PFSK-1 (cell line): ENCODE measurements around the gene NLRP14.

Experiments used
- FOXP2 ChIP-seq: optimal IDR thresholded peaks from 2 replicates; pipeline ENCODE3; 2011; ENCODE audit warnings: borderline replicate concordance, control low read depth, inconsistent platforms; ENCODE audit not compliant: insufficient read depth; ENCODE audit errors: extremely low read length, extremely low read depth
- POLR2AphosphoS5 ChIP-seq: IDR thresholded peaks from 2 replicates; pipeline ENCODE4 v1.6.1; 2012; ENCODE audit warnings: low read depth, mild to moderate bottlenecking, control low read depth, low read length, moderate library complexity
- SIN3A ChIP-seq: IDR thresholded peaks from 2 replicates; pipeline ENCODE4 v1.6.1; 2012; ENCODE audit warnings: mild to moderate bottlenecking, low read length, moderate library complexity, borderline replicate concordance; ENCODE audit not compliant: insufficient read depth
- TAF1 ChIP-seq: IDR thresholded peaks from 2 replicates; pipeline ENCODE4 v1.6.1; 2012; ENCODE audit warnings: low read length, control low read depth, borderline replicate concordance; ENCODE audit not compliant: insufficient read depth
- TF ChIP-seq, protein P1 (sequence below), 2 experiments: IDR thresholded peaks; 2 replicates each; pipeline versions ENCODE4 v1.6.1 to v1.8.0; 2011 to 2012; ENCODE audit warnings: low read depth in 2 of 2, low read length in 2 of 2, control low read depth in 1 of 2, inconsistent platforms in 1 of 2, mild to moderate bottlenecking in 1 of 2, moderate library complexity in 1 of 2; ENCODE audit not compliant: insufficient read depth in 1 of 2

NLRP14 gene

DNA sequence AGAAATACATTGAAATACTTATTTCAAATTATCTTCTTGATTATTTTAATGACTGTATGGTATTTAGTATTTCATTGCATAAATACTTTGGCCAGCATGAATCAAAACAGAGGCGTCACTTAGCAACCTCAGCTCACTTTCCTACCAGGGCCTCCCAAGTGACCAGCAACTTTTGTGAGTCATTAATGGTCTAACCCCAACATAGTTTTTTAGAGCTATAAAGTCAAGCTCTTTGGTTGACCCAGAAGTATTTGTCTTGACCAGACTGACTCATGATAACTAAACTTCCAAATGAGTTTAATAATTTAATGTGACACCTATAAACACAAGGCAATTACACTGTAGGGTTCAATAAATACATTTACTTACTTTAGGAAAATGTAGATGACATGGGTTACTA is 40.6 kb downstream of the NLRP14 start:
- TF ChIP-seq POLR2AphosphoS5: no peak
- TF ChIP-seq SIN3A: no peak
- TF ChIP-seq, protein P1, sequence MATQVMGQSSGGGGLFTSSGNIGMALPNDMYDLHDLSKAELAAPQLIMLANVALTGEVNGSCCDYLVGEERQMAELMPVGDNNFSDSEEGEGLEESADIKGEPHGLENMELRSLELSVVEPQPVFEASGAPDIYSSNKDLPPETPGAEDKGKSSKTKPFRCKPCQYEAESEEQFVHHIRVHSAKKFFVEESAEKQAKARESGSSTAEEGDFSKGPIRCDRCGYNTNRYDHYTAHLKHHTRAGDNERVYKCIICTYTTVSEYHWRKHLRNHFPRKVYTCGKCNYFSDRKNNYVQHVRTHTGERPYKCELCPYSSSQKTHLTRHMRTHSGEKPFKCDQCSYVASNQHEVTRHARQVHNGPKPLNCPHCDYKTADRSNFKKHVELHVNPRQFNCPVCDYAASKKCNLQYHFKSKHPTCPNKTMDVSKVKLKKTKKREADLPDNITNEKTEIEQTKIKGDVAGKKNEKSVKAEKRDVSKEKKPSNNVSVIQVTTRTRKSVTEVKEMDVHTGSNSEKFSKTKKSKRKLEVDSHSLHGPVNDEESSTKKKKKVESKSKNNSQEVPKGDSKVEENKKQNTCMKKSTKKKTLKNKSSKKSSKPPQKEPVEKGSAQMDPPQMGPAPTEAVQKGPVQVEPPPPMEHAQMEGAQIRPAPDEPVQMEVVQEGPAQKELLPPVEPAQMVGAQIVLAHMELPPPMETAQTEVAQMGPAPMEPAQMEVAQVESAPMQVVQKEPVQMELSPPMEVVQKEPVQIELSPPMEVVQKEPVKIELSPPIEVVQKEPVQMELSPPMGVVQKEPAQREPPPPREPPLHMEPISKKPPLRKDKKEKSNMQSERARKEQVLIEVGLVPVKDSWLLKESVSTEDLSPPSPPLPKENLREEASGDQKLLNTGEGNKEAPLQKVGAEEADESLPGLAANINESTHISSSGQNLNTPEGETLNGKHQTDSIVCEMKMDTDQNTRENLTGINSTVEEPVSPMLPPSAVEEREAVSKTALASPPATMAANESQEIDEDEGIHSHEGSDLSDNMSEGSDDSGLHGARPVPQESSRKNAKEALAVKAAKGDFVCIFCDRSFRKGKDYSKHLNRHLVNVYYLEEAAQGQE (IDR thresholded peaks at IDR 0.05; ENCODE audit: insufficient read depth in 1 of 2, low read depth in 2 of 2, low read length in 2 of 2): no peak
- no peak for TF ChIP-seq TAF1
- no peak for TF ChIP-seq FOXP2

DNA sequence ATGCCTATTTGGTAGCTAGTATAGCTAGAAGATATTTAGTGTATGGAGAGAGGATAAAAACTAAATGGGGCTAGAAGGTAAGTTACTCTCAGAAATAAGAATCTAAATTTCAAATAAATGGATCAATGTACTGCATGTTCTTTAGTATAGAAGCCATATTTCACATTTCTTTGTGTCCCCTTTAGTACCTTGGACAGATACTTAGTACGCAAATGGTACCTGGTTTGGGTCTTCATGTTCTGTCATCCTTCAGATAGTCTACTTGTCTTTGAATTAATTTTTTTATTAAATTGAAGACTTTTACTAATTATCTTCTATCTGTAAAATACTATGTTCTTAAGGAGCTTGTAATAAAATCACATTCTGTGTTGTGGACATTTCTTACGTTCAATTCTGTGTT is 42.3 kb downstream of the NLRP14 start:
- TF ChIP-seq, protein P1 (IDR thresholded peaks at IDR 0.05; ENCODE audit: insufficient read depth in 1 of 2, low read depth in 2 of 2, low read length in 2 of 2): peak in 1 of 2 experiments; percentile 5; a peak in 1 of 4 replicates
- no peak for TF ChIP-seq FOXP2

DNA sequence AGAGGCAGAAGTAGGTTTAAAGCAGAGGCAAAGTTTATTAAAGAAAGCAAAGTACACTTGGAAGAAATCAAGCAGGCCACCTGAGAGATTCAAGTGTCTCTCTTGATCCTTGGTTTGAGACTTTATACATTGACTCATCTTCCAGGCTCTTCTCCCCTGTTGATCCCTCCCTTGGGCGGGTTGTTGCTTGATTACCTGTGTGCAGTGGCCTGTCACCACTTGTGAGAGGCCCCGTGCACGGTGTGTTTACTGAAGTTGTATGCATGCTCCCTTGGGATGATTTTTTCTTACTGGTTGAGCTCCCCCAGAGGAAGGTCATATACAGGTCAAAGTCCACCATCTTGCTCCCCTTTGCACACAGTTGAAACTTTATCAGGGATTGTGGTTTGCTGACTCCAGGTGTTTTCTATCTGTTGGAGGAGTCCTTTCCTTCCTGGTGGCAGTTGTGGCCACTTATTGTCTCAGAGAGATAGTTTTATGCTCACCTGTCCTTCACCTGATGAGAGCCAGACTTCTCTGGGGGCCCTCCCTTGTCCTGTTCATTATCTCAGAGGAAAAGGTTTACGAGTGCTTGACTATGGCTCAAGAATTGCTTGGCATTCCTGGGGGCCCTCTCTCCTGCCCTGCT is 52.2 kb downstream of the NLRP14 start:
- TF ChIP-seq, protein P1 (IDR thresholded peaks at IDR 0.05; ENCODE audit: insufficient read depth in 1 of 2, low read depth in 2 of 2, low read length in 2 of 2): no peak
- no peak for TF ChIP-seq FOXP2

DNA sequence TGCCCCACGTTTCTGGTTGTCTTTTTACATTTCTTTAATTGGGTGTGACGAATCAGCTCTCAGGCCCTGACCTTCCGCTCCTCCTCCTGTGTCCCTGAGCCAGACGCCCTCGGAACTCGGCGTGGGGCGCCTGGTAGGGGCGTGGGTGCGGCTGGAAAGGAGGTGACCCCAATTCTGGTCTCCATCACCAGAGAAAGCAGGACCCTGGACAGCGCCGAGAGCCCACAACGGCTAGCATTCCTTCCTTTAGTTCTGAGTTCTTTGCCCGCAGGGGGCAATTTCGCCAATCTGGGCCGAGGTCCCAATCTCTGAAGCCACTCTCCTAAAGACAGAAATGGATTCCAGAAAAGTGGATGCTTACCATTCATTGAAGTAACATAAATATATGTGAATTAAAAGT is 56.8 kb downstream of the NLRP14 start:
- TF ChIP-seq, protein P1 (IDR thresholded peaks at IDR 0.05; ENCODE audit: insufficient read depth in 1 of 2, low read depth in 2 of 2, low read length in 2 of 2): peak; percentile 80 to 94
- TF ChIP-seq POLR2AphosphoS5: no peak

DNA sequence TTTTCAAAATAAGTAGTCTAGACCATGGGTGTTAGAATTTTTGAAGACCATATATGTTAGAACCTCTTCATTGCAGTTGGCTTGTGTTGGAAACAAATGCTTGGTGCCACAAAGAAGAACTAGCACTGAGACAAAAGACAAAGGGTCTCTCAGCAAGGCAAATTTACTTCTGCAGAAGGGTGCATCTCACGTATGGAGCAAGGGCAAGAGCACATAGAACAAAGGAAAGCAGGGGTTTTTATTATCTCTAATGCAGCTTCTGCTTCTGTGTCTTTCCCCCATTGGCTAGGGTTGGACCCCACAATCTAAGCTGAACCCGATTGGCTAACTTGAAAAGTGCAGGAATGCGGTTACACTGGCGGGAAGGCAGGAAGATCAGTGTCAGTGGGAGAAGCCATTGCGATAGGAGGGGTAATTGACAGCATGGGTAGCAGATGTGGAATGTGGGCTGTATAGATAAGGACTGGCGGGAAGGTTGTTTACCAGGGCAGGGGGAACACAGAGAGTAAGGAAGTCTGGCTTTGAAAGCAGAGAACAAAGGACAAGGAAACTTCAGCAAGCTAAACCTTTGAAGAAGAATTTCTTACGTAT is 59.4 kb downstream of the NLRP14 start:
- TF ChIP-seq SIN3A: no peak
- TF ChIP-seq TAF1: no peak
- no peak for TF ChIP-seq POLR2AphosphoS5
- TF ChIP-seq, protein P1 (IDR thresholded peaks at IDR 0.05; ENCODE audit: insufficient read depth in 1 of 2, low read depth in 2 of 2, low read length in 2 of 2): no peak
- no peak for TF ChIP-seq FOXP2
